ENCODE measurements around the gene MAPK8IP3.
"Not testable (repeated sequence)": the region's sequence is repeated elsewhere in the genome, so short reads cannot be mapped to it uniquely, and the experiment has no call there.

MAPK8IP3 gene

DNA sequence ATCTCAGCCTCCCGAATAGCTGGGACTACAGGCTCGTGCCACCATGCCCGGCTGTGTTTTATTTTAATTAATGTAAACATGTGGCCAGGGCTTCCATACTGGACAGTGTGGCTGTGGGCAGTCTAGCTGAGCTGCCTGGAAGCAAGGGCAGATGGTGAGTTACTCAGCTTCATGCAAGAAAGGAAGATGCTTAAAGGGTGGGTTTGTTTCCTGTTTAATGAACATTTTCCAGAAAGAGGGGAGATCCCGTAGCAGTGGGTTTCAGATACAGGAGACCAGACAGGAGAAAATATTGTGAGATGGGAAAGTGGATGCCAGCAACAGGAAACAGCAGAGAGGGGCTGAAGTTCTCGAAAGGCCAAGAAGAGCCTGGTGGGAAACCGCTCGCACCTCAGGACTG lies 7.3 kb downstream of the MAPK8IP3 start:
- Histone ChIP-seq H2BK15ac (replicated peaks; ENCODE audit: low read depth) (no peak overlapping the region), H3K36me3 (ENCODE audit: control insufficient read depth, insufficient read depth, low read length) (no peaks in the 10 kb centered on the region), H3K4ac (ENCODE audit: low read depth, low read length) (no peak overlapping the region), H2BK5ac (ENCODE audit: low read length) (no peak overlapping the region), H3K4me1 (ENCODE audit: control insufficient read depth, low read depth, low read length) (no peaks in the 10 kb centered on the region), H3K79me1 (ENCODE audit: low read length) (peaks cover 15% of the 10 kb centered on the region), H3K23ac (ENCODE audit: low read length) (no peak overlapping the region), H4K8ac (ENCODE audit: low read depth, low read length) (no peak overlapping the region), H4K5ac (ENCODE audit: low read length) (no peak overlapping the region), H3K4me2 (ENCODE audit: low read length) (no peak overlapping the region), H3K18ac (ENCODE audit: low read length) (no peak overlapping the region), H3K27ac (ENCODE audit: low read depth, low read length) (no peak overlapping the region), H3K4me3 (ENCODE audit: low read length) (no peak overlapping the region), H3K27me3 (ENCODE audit: insufficient read depth, low read length, poor library complexity) (no peaks in the 10 kb centered on the region), H3K56ac (ENCODE audit: low read length) (no peak overlapping the region), H3K79me2 (ENCODE audit: control insufficient read depth, insufficient read depth, low read length) (peaks cover 10% of the 10 kb centered on the region), H2AK5ac (ENCODE audit: low read length) (no peak overlapping the region), H2BK120ac (ENCODE audit: low read depth, low read length) (no peak overlapping the region), H3K9ac (ENCODE audit: low read length) (no peak overlapping the region)
- no CpG with 5 or more reads among the region's 7 CpGs for WGBS (ENCODE audit: extremely low coverage, insufficient coverage, low lambda C conversion rate)
- DNase-seq: no peak

GRCh38 chr16:1713933-1714332 lies 7.9 kb downstream of the MAPK8IP3 start:
- no peak overlapping the region for H3K27ac ChIP-seq (ENCODE audit: low read depth, low read length)
- peak; percentile 15 for DNase-seq
- H3K4me3 ChIP-seq (ENCODE audit: low read length): no peak overlapping the region
- peak overlapping the region; percentile 19 for H3K56ac ChIP-seq (ENCODE audit: low read length)
- H3K9ac ChIP-seq (ENCODE audit: low read length): no peak overlapping the region
- H3K4ac ChIP-seq (ENCODE audit: low read depth, low read length): no peak overlapping the region
- H4K5ac ChIP-seq (ENCODE audit: low read length): no peak overlapping the region
- no peak overlapping the region for H2BK5ac ChIP-seq (ENCODE audit: low read length)
- WGBS (ENCODE audit: extremely low coverage, insufficient coverage, low lambda C conversion rate): no CpG with 5 or more reads among the region's 14 CpGs
- H2AK5ac ChIP-seq (ENCODE audit: low read length): no peak overlapping the region
- peaks cover 15% of the 10 kb centered on the region for H3K79me1 ChIP-seq (ENCODE audit: low read length)
- no peak overlapping the region for H2BK15ac ChIP-seq (replicated peaks; ENCODE audit: low read depth)
- no peaks in the 10 kb centered on the region for H3K27me3 ChIP-seq (ENCODE audit: insufficient read depth, low read length, poor library complexity)
- no peak overlapping the region for H3K4me2 ChIP-seq (ENCODE audit: low read length)
- H3K79me2 ChIP-seq (ENCODE audit: control insufficient read depth, insufficient read depth, low read length): peaks cover 9% of the 10 kb centered on the region
- H2BK120ac ChIP-seq (ENCODE audit: low read depth, low read length): no peak overlapping the region
- H4K8ac ChIP-seq (ENCODE audit: low read depth, low read length): no peak overlapping the region
- H3K4me1 ChIP-seq (ENCODE audit: control insufficient read depth, low read depth, low read length): no peaks in the 10 kb centered on the region
- H3K18ac ChIP-seq (ENCODE audit: low read length): no peak overlapping the region
- H3K23ac ChIP-seq (ENCODE audit: low read length): no peak overlapping the region
- H3K36me3 ChIP-seq (ENCODE audit: control insufficient read depth, insufficient read depth, low read length): no peaks in the 10 kb centered on the region

DNA sequence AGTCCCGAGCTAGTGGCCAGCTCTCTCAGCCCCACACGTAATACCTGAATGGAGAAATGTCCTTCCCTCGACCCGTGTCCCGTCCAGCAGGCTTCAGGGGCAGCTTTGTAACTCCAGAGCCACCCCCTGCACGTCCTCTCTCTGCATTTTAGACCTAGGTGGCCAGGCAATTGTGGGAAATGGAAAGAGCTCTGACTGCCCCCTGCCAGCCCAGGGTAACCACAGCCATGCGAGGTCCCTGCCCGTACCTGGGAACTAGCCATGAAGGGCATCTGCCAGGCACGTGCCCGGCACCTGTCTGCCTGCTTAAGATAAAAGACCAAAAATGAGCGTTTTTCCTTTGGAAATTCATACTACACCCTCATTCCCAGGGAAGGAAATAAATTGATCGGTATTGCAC lies 9.2 kb downstream of the MAPK8IP3 start:
- Histone ChIP-seq H4K8ac (ENCODE audit: low read depth, low read length) (no peak overlapping the region), H3K4me3 (ENCODE audit: low read length) (no peak overlapping the region), H3K56ac (ENCODE audit: low read length) (no peak overlapping the region), H3K4ac (ENCODE audit: low read depth, low read length) (no peak overlapping the region), H3K4me2 (ENCODE audit: low read length) (no peak overlapping the region), H4K5ac (ENCODE audit: low read length) (no peak overlapping the region), H3K27me3 (ENCODE audit: insufficient read depth, low read length, poor library complexity) (no peaks in the 10 kb centered on the region), H3K27ac (ENCODE audit: low read depth, low read length) (no peak overlapping the region), H3K23ac (ENCODE audit: low read length) (no peak overlapping the region), H2BK15ac (replicated peaks; ENCODE audit: low read depth) (no peak overlapping the region), H3K36me3 (ENCODE audit: control insufficient read depth, insufficient read depth, low read length) (no peaks in the 10 kb centered on the region), H2BK120ac (ENCODE audit: low read depth, low read length) (no peak overlapping the region), H3K79me2 (ENCODE audit: control insufficient read depth, insufficient read depth, low read length) (peaks cover 5% of the 10 kb centered on the region), H2AK5ac (ENCODE audit: low read length) (no peak overlapping the region), H3K4me1 (ENCODE audit: control insufficient read depth, low read depth, low read length) (no peaks in the 10 kb centered on the region), H3K18ac (ENCODE audit: low read length) (no peak overlapping the region), H2BK5ac (ENCODE audit: low read length) (no peak overlapping the region), H3K9ac (ENCODE audit: low read length) (no peak overlapping the region), H3K79me1 (ENCODE audit: low read length) (peaks cover 13% of the 10 kb centered on the region)
- WGBS (ENCODE audit: extremely low coverage, insufficient coverage, low lambda C conversion rate): no CpG with 5 or more reads among the region's 12 CpGs
- DNase-seq: no peak

GRCh38 chr16:1718236-1718635 lies 12.2 kb downstream of the MAPK8IP3 start:
- not testable (repeated sequence) for DNase-seq; H3K79me1 ChIP-seq (ENCODE audit: low read length); H3K27ac ChIP-seq (ENCODE audit: low read depth, low read length); H3K79me2 ChIP-seq (ENCODE audit: control insufficient read depth, insufficient read depth, low read length); H3K36me3 ChIP-seq (ENCODE audit: control insufficient read depth, insufficient read depth, low read length); H3K4me2 ChIP-seq (ENCODE audit: low read length); H3K56ac ChIP-seq (ENCODE audit: low read length); H3K27me3 ChIP-seq (ENCODE audit: insufficient read depth, low read length, poor library complexity); H4K8ac ChIP-seq (ENCODE audit: low read depth, low read length); H3K4me1 ChIP-seq (ENCODE audit: control insufficient read depth, low read depth, low read length); H2BK5ac ChIP-seq (ENCODE audit: low read length); H3K18ac ChIP-seq (ENCODE audit: low read length); H3K4me3 ChIP-seq (ENCODE audit: low read length); H3K9ac ChIP-seq (ENCODE audit: low read length); H2BK15ac ChIP-seq (replicated peaks; ENCODE audit: low read depth); H4K5ac ChIP-seq (ENCODE audit: low read length); H3K23ac ChIP-seq (ENCODE audit: low read length); H2BK120ac ChIP-seq (ENCODE audit: low read depth, low read length); H3K4ac ChIP-seq (ENCODE audit: low read depth, low read length); H2AK5ac ChIP-seq (ENCODE audit: low read length)
- WGBS (ENCODE audit: extremely low coverage, insufficient coverage, low lambda C conversion rate): no CpG with 5 or more reads among the region's 10 CpGs

DNA sequence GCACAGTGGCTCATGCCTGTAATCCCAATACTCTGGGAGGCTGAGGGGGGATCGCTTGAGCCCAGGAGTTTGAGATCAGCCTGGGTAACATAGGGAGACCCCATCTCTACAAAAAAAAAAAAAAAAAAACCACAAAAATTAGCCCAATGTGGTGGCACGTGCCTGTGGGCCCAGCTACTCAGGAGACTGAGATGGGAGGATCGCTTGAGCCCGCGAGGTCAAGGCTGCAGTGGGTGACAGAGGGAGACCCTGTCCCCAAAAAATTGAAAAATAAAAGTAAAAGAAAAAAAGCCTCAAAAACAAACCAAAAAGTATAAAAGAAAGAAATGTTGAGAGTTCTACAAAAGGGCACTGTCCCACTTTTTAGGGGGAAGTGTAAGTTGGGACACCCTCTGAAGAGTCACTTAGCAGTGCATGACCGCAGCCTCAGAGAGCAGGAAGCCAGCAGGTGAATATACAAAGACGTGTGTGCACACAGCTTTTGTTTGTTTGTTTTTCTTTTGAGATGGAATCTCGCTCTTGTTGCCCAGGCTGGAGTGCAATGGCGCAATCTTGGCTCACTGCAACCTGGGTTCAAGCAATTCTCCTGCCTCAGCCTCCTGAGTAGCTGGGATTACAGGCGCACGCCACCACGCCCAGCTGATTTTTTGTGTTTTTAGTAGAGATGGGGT lies 13.7 kb downstream of the MAPK8IP3 start:
- not testable (repeated sequence) for H3K36me3 ChIP-seq (ENCODE audit: control insufficient read depth, insufficient read depth, low read length); H3K79me1 ChIP-seq (ENCODE audit: low read length); H4K8ac ChIP-seq (ENCODE audit: low read depth, low read length); H3K18ac ChIP-seq (ENCODE audit: low read length); H3K27me3 ChIP-seq (ENCODE audit: insufficient read depth, low read length, poor library complexity); H4K5ac ChIP-seq (ENCODE audit: low read length); H3K4me2 ChIP-seq (ENCODE audit: low read length); H2BK120ac ChIP-seq (ENCODE audit: low read depth, low read length); H2BK15ac ChIP-seq (replicated peaks; ENCODE audit: low read depth); H3K56ac ChIP-seq (ENCODE audit: low read length); H3K27ac ChIP-seq (ENCODE audit: low read depth, low read length); H3K4ac ChIP-seq (ENCODE audit: low read depth, low read length); H3K79me2 ChIP-seq (ENCODE audit: control insufficient read depth, insufficient read depth, low read length); H2AK5ac ChIP-seq (ENCODE audit: low read length); H3K4me1 ChIP-seq (ENCODE audit: control insufficient read depth, low read depth, low read length); H2BK5ac ChIP-seq (ENCODE audit: low read length); H3K9ac ChIP-seq (ENCODE audit: low read length); H3K23ac ChIP-seq (ENCODE audit: low read length); H3K4me3 ChIP-seq (ENCODE audit: low read length); DNase-seq
- no CpG with 5 or more reads among the region's 12 CpGs for WGBS (ENCODE audit: extremely low coverage, insufficient coverage, low lambda C conversion rate)

- Histone ChIP-seq H3K23ac (ENCODE audit: low read length) (no peak overlapping the region), H3K27me3 (ENCODE audit: insufficient read depth, low read length, poor library complexity) (no peaks in the 10 kb centered on the region), H3K4me3 (ENCODE audit: low read length) (no peak overlapping the region), H3K18ac (ENCODE audit: low read length) (no peak overlapping the region), H4K8ac (ENCODE audit: low read depth, low read length) (no peak overlapping the region), H3K56ac (ENCODE audit: low read length) (no peak overlapping the region), H3K79me1 (ENCODE audit: low read length) (peaks cover 7% of the 10 kb centered on the region), H3K4me1 (ENCODE audit: control insufficient read depth, low read depth, low read length) (no peaks in the 10 kb centered on the region), H3K4me2 (ENCODE audit: low read length) (no peak overlapping the region), H3K79me2 (ENCODE audit: control insufficient read depth, insufficient read depth, low read length) (no peaks in the 10 kb centered on the region), H2BK15ac (replicated peaks; ENCODE audit: low read depth) (no peak overlapping the region), H4K5ac (ENCODE audit: low read length) (no peak overlapping the region), H3K4ac (ENCODE audit: low read depth, low read length) (no peak overlapping the region), H3K9ac (ENCODE audit: low read length) (no peak overlapping the region), H2AK5ac (ENCODE audit: low read length) (no peak overlapping the region), H2BK120ac (ENCODE audit: low read depth, low read length) (no peak overlapping the region), H3K36me3 (ENCODE audit: control insufficient read depth, insufficient read depth, low read length) (peaks cover 2% of the 10 kb centered on the region), H2BK5ac (ENCODE audit: low read length) (no peak overlapping the region), H3K27ac (ENCODE audit: low read depth, low read length) (no peak overlapping the region)
- DNase-seq: no peak
- no CpG with 5 or more reads among the region's 9 CpGs for WGBS (ENCODE audit: extremely low coverage, insufficient coverage, low lambda C conversion rate)
Measured at GRCh38 chr16:1721372-1721771, 15.4 kb downstream of the MAPK8IP3 start.
